Gastrocnemius medialis (tissue), 4 donors: ENCODE results near the gene ADRA1B. TPM values are rescaled to one million over a fixed set of nuclear protein-coding genes. Genes with fewer than 3 reads are reported as not detected.

ENCODE experiments used
- ATAC-seq, 2 donors: fragments of 150-250 bp; one replicate each; pipeline ENCODE4 v1.9.1; 2016
- DNase-seq, 2 donors: peaks; one replicate each; pipeline ENCODE4 v3.0.0-alpha.2; 2019
- H3K27ac ChIP-seq, 4 donors: fragments of 200-600 bp; sonication (generic); 1 replicate in 1 of 4; 2 replicates in 3 of 4; pipeline ENCODE4 v1.5.1; 2016 to 2018; ENCODE audit warnings: mild to moderate bottlenecking in 2 of 4, moderate library complexity in 1 of 4
- H3K27me3 ChIP-seq, 3 donors: fragments of 200-600 bp; sonication (generic) in 2 of 3; 1 replicate in 1 of 3; 2 replicates in 2 of 3; pipeline versions ENCODE4 v1.5.1 to v1.6.0; 2016 to 2019; ENCODE audit warnings: mild to moderate bottlenecking in 1 of 3, moderate library complexity in 1 of 3
- H3K36me3 ChIP-seq, 2 donors: fragments of 200-600 bp; sonication (generic) in 1 of 2; one replicate each; pipeline ENCODE4 v1.5.1; 2017 to 2018
- H3K4me1 ChIP-seq, 2 donors: fragments of 200-600 bp; sonication (generic) in 1 of 2; one replicate each; pipeline ENCODE4 v1.5.1; 2016 to 2017; ENCODE audit warnings: mild to moderate bottlenecking in 2 of 2
- H3K4me3 ChIP-seq, 4 donors: fragments of 200-600 bp; sonication (generic) in 3 of 4; 1 replicate in 1 of 4; 2 replicates in 3 of 4; pipeline ENCODE4 v1.5.1; 2016 to 2019; ENCODE audit warnings: mild to moderate bottlenecking in 2 of 4
- H3K9me3 ChIP-seq, 3 donors: fragments of 200-600 bp; sonication (generic) in 2 of 3; 1 replicate in 1 of 3; 2 replicates in 2 of 3; pipeline ENCODE4 v1.5.1; 2016 to 2019
- POLR2A ChIP-seq, 2 donors: fragments of 450-650 bp; IDR thresholded peaks; one replicate each; pipeline ENCODE4 v1.6.1; 2017; ENCODE audit warnings: antibody characterized with exemption in 2 of 2, mild to moderate bottlenecking in 2 of 2, moderate library complexity in 2 of 2
- in situ Hi-C, 4 donors: fragments of 200-750 bp; cut with MboI; loops; one replicate each; pipeline versions ENCODE4 v1.15.0 to v1.8.0; 2017; ENCODE audit warnings: low sequenced_read_pairs in 4 of 4
- intact Hi-C: fragments of 100-400 bp; cut with DNase I; formaldehyde crosslinking; loops from one replicate; pipeline ENCODE4 v1.15.1; 2023; ENCODE audit warnings: low total_unique reads
- total RNA-seq, 4 donors: library from RNA; depleted of rRNA; stranded (reverse); fragments of >200 nt; gene quantifications; one replicate each; pipeline versions ENCODE4 v1.1.0 to v1.2.3, GENCODE V29; 2016
- TF ChIP-seq, protein P1 (sequence below), 5 experiments: fragments of 450-650 bp in 3 of 5; fragments of 200-600 bp in 2 of 5; sonication (generic) in 2 of 5; IDR thresholded peaks in 4 of 5; conservative IDR thresholded peaks in 1 of 5; 1 replicate in 4 of 5; 2 replicates in 1 of 5; pipeline ENCODE4 v1.5.1; 2016 to 2019; ENCODE audit warnings: antibody characterized with exemption in 5 of 5, mild to moderate bottlenecking in 3 of 5, moderate library complexity in 3 of 5

ADRA1B gene
- total RNA-seq, 4 donors from 2014 or later, result 0.61 to 1.9 (median 0.94) TPM

DNA sequence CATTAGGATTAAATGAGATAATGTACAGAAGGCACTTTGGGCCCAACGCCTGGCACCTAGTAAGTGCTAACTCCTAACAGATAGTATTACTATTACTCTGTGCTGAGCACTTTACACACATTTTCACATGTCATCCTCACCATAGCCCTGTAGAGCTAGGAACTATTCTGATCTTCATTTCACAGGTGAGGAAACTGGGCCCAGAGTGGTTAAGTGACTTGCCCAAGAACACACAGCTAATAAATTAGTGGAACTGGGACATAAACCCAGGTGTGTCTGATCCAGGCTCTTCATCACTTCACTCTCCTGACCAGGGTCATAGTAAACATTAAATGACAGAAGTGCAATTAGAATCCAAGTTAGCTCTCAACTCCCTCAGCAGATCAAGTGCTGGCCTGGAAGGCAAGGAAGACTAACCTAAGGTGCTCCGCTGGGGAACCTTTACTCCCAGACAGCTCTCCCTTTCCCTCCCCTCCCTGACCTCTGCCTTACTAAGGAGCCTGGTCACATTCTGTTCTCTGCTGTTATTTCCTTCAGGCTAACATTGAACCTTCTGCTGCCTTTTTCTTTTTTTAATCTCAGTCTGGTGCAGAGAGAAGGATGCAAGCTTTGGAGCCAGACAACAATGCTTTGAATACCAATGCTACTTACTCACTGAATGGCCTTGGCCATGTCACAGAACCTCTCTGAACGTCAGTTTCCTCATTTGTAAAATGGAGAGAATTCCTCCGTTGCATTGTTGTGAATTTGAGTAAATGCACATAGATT lies 4.1 kb upstream of the ADRA1B start:
- Histone ChIP-seq H3K9me3 (no peaks in the 10 kb centered on the region), H3K27me3 (peaks cover 0 to 9% (median 6%) of the 10 kb centered on the region in 3 donors), H3K36me3 (no peaks in the 10 kb centered on the region), H3K4me3 (no peak overlapping the region), H3K4me1 (no peaks in the 10 kb centered on the region), H3K27ac (peak overlapping the region in 2 of 4 donors; percentile 28 to 42)
- intact Hi-C loops (loop anchor here (10.0 kb wide), 1 partner anchor 127 kb away; no protein-coding TSS in a partner anchor), in situ Hi-C loops (loop anchor here in 3 of 4 donors (10.0 to 25.0 kb wide), 4 partner anchors 127 to 475 kb away; no protein-coding TSS in a partner anchor)
- peak in 1 of 2 donors; percentile 45 for ATAC-seq
- TF ChIP-seq, protein P1, sequence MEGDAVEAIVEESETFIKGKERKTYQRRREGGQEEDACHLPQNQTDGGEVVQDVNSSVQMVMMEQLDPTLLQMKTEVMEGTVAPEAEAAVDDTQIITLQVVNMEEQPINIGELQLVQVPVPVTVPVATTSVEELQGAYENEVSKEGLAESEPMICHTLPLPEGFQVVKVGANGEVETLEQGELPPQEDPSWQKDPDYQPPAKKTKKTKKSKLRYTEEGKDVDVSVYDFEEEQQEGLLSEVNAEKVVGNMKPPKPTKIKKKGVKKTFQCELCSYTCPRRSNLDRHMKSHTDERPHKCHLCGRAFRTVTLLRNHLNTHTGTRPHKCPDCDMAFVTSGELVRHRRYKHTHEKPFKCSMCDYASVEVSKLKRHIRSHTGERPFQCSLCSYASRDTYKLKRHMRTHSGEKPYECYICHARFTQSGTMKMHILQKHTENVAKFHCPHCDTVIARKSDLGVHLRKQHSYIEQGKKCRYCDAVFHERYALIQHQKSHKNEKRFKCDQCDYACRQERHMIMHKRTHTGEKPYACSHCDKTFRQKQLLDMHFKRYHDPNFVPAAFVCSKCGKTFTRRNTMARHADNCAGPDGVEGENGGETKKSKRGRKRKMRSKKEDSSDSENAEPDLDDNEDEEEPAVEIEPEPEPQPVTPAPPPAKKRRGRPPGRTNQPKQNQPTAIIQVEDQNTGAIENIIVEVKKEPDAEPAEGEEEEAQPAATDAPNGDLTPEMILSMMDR (IDR thresholded peaks at IDR 0.05 in 4 of 5, conservative IDR thresholded peaks at IDR 0.05 in 1 of 5), result no peak
- TF ChIP-seq POLR2A (IDR thresholded peaks at IDR 0.05), result no peak
- no peak for DNase-seq

DNA sequence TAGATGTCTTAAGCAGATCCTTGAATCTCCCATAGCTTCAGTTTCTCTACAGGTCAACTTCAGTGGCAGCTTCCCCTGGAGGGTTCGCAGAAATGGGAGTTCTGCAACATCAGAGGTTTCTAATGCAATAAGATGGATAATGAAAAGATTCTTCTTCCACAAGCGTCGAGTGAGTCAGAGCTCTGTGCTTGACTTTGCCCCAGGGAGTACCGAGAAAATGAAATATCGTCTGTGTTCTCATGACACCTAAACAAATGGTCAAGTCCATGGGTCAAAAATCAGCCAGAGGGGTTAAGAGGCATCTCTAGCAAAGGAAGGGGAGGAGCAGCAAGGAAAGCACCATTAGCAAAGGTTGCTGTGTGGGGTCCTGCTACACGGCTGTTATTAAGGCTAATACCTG lies 3.2 kb upstream of the ADRA1B start:
- no peaks in the 10 kb centered on the region for H3K9me3 ChIP-seq
- in situ Hi-C loops (loop anchor here in 3 of 4 donors (10.0 to 25.0 kb wide), 4 partner anchors 128 to 476 kb away; no protein-coding TSS in a partner anchor), intact Hi-C loops (loop anchor here (10.0 kb wide), 1 partner anchor 128 kb away; no protein-coding TSS in a partner anchor)
- TF ChIP-seq, protein P1 (IDR thresholded peaks at IDR 0.05 in 4 of 5, conservative IDR thresholded peaks at IDR 0.05 in 1 of 5), result no peak
- no peak for TF ChIP-seq POLR2A (IDR thresholded peaks at IDR 0.05)
- no peak overlapping the region for H3K4me3 ChIP-seq
- ATAC-seq (peak; percentile 40 to 45), DNase-seq (peak in 1 of 2 donors; percentile 26)
- H3K27ac ChIP-seq, result peak overlapping the region in 1 of 4 donors; percentile 42
- no peaks in the 10 kb centered on the region for H3K4me1 ChIP-seq
- no peaks in the 10 kb centered on the region for H3K36me3 ChIP-seq
- peaks cover 6 to 17% (median 7%) of the 10 kb centered on the region in 3 donors for H3K27me3 ChIP-seq

DNA sequence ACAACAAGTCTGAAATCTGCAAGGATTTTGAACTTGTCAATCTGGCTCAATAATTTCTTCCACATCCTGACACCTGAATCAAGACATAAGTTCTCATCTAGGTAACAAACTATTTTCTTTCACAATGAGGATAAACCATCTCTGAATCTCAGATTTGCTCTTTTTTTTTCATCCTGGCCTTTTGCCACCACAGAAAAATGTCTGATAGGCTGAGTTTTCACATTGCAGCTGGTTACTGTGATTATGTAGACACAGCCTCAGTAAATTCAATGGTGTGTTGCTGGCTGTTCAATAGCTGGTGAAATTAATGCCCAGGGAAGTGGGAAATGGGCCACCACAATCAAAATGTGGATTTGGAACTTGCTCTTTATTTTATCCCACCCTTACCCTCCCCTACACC lies 2.8 kb upstream of the ADRA1B start:
- in situ Hi-C loops, result loop anchor here in 3 of 4 donors (10.0 to 25.0 kb wide), 4 partner anchors 129 to 476 kb away; no protein-coding TSS in a partner anchor

DNA sequence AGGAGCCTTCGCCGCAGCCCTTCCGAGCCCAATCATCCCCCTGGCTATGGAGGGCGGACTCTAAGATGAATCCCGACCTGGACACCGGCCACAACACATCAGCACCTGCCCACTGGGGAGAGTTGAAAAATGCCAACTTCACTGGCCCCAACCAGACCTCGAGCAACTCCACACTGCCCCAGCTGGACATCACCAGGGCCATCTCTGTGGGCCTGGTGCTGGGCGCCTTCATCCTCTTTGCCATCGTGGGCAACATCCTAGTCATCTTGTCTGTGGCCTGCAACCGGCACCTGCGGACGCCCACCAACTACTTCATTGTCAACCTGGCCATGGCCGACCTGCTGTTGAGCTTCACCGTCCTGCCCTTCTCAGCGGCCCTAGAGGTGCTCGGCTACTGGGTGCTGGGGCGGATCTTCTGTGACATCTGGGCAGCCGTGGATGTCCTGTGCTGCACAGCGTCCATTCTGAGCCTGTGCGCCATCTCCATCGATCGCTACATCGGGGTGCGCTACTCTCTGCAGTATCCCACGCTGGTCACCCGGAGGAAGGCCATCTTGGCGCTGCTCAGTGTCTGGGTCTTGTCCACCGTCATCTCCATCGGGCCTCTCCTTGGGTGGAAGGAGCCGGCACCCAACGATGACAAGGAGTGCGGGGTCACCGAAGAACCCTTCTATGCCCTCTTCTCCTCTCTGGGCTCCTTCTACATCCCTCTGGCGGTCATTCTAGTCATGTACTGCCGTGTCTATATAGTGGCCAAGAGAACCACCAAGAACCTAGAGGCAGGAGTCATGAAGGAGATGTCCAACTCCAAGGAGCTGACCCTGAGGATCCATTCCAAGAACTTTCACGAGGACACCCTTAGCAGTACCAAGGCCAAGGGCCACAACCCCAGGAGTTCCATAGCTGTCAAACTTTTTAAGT lies 819 bp downstream of the ADRA1B start:
- in situ Hi-C loops, result loop anchor here in 3 of 4 donors (10.0 to 25.0 kb wide), 4 partner anchors 132 to 480 kb away; no protein-coding TSS in a partner anchor
- ATAC-seq, result peak in 1 of 2 donors; percentile 19
- peak overlapping the region; percentile 13 to 55 (median 44) for H3K4me3 ChIP-seq

More for the DNA sequence above, 2.8 kb upstream of the ADRA1B start:
- Histone ChIP-seq H3K27me3 (peaks cover 6 to 17% (median 7%) of the 10 kb centered on the region in 3 donors), H3K4me3 (no peak overlapping the region), H3K4me1 (no peaks in the 10 kb centered on the region), H3K9me3 (no peaks in the 10 kb centered on the region), H3K36me3 (no peaks in the 10 kb centered on the region), H3K27ac (no peak overlapping the region)
- TF ChIP-seq, protein P1 (IDR thresholded peaks at IDR 0.05 in 4 of 5, conservative IDR thresholded peaks at IDR 0.05 in 1 of 5), result no peak
- TF ChIP-seq POLR2A (IDR thresholded peaks at IDR 0.05), result no peak
- ATAC-seq (no peak), DNase-seq (no peak)
- intact Hi-C loops, result loop anchor here (10.0 kb wide), 1 partner anchor 129 kb away; no protein-coding TSS in a partner anchor

More for the DNA sequence above, 819 bp downstream of the ADRA1B start:
- Histone ChIP-seq H3K36me3 (no peaks in the 10 kb centered on the region), H3K9me3 (no peaks in the 10 kb centered on the region), H3K27me3 (peaks cover 6 to 20% (median 7%) of the 10 kb centered on the region in 3 donors), H3K27ac (peak overlapping the region in 2 of 4 donors; percentile 18 to 30), H3K4me1 (no peaks in the 10 kb centered on the region)
- no peak for DNase-seq
- no peak for TF ChIP-seq POLR2A (IDR thresholded peaks at IDR 0.05)
- TF ChIP-seq, protein P1 (IDR thresholded peaks at IDR 0.05 in 4 of 5, conservative IDR thresholded peaks at IDR 0.05 in 1 of 5), result no peak
- intact Hi-C loops, result loop anchor here (1.0 to 10.0 kb wide), 5 partner anchors 70 to 470 kb away; no protein-coding TSS in a partner anchor
